ENCODE results near the gene TLR8. TPM values are rescaled to one million over a fixed set of nuclear protein-coding genes. Genes with fewer than 3 reads are reported as not detected.

TLR8 gene
- total and polyA plus RNA-seq, 10 of the 15 experiments (the other 5 are each of a cell fraction or from before 2014, with no cell fraction given): 0.04 TPM; not detected in 9

- TF ChIP-seq USF2 (IDR thresholded peaks at IDR 0.05; ENCODE audit: borderline replicate concordance, low read depth, low read length) (no peak), USF1 (IDR thresholded peaks at IDR 0.05; ENCODE audit: borderline replicate concordance, extremely low read length, insufficient read depth, low read depth, low read length) (no peak), PRDM15 (CRISPR knock-in tag; IDR thresholded peaks at IDR 0.05) (0 out of 2 replicates have a peak, but pooled peaks have one; percentile 35), ZBED1 (IDR thresholded peaks at IDR 0.05; ENCODE audit: borderline replicate concordance) (peak; percentile 3; the same call in 1 of the 2 replicates), SMARCA5 (IDR thresholded peaks at IDR 0.05) (peak; percentile 47; the same call in 1 of the 2 replicates), RELA (IDR thresholded peaks at IDR 0.05; ENCODE audit: borderline replicate concordance, partially characterized antibody) (no peak), ZBTB4 (CRISPR knock-in tag; IDR thresholded peaks at IDR 0.05) (0 out of 2 replicates have a peak, but pooled peaks have one; percentile 36), GABPA (IDR thresholded peaks at IDR 0.05; ENCODE audit: low read depth) (no peak), POLR2AphosphoS2 (IDR thresholded peaks at IDR 0.05; ENCODE audit: low read depth, low read length) (no peak), JUNB (IDR thresholded peaks at IDR 0.05) (no peak), HCFC1 (IDR thresholded peaks at IDR 0.05; ENCODE audit: low read length) (no peak), ZNF207 (IDR thresholded peaks at IDR 0.05; ENCODE audit: borderline replicate concordance) (no peak), ZNF24 (IDR thresholded peaks at IDR 0.05) (no peak), IRF4 (IDR thresholded peaks at IDR 0.05; ENCODE audit: low read depth, low read length) (no peak), SMC3 (IDR thresholded peaks at IDR 0.05; ENCODE audit: borderline replicate concordance, low read length) (no peak), WRNIP1 (IDR thresholded peaks at IDR 0.05; ENCODE audit: borderline replicate concordance, low read depth, low read length) (no peak), EGR1 (IDR thresholded peaks at IDR 0.05; ENCODE audit: borderline replicate concordance in 1 of 2, low read depth in 2 of 2, low read length in 2 of 2) (0 out of 3 replicates have a peak, but pooled peaks of 1 of the 2 experiments have one; percentile 49), FOXK2 (IDR thresholded peaks at IDR 0.05) (no peak), BCL11A (IDR thresholded peaks at IDR 0.05; ENCODE audit: low read depth, low read length) (no peak), GATAD2B (conservative IDR thresholded peaks at IDR 0.05; ENCODE audit: low read depth) (peak; percentile 82), NBN (IDR thresholded peaks at IDR 0.05) (no peak; the same call in 1 of the 2 replicates), CHD2 (IDR thresholded peaks at IDR 0.05; ENCODE audit: borderline replicate concordance, low read depth, low read length) (0 out of 2 replicates have a peak, but pooled peaks have one; percentile 29)
These were observed 49.7 kb downstream of the TLR8 start (continued) for GRCh38 chrX:12955882-12956703.
